Lung (tissue), 12 donors: ENCODE data around the gene FBXO46. TPM values are rescaled to one million over a fixed set of nuclear protein-coding genes. Genes with fewer than 3 reads are reported as not detected.

ENCODE experiments used
- ATAC-seq: fragments of 200-7000 bp; cut with Tn5 transposase; one replicate; pipeline ENCODE4 v1.9.1; 2020; ENCODE audit warnings: moderate number of reproducible peaks; ENCODE audit not compliant: insufficient read depth, low FRiP score
- DNase-seq, 3 donors: peaks; one replicate each; pipeline ENCODE4 v3.0.0-alpha.2; 2013 to 2017
- H3K27ac ChIP-seq, 2 donors: one replicate each; pipeline ENCODE4 v1.5.1; 2013; ENCODE audit warnings: mild to moderate bottlenecking in 2 of 2, moderate library complexity in 2 of 2, control low read depth in 1 of 2, inconsistent platforms in 1 of 2, low read depth in 1 of 2, low read length in 1 of 2
- H3K27me3 ChIP-seq, 3 donors: one replicate each; pipeline ENCODE4 v1.5.1; 2013; ENCODE audit warnings: low read length in 2 of 3; ENCODE audit not compliant: control insufficient read depth in 3 of 3, insufficient read depth in 3 of 3
- H3K36me3 ChIP-seq, 4 donors: one replicate each; pipeline ENCODE4 v1.5.1; 2013; ENCODE audit warnings: low read length in 4 of 4, mild to moderate bottlenecking in 1 of 4, moderate library complexity in 1 of 4; ENCODE audit not compliant: control insufficient read depth in 4 of 4, insufficient read depth in 4 of 4
- H3K4me1 ChIP-seq, 5 donors: one replicate each; pipeline ENCODE4 v1.5.1; 2013; ENCODE audit warnings: low read length in 5 of 5, mild to moderate bottlenecking in 2 of 5, moderate library complexity in 1 of 5; ENCODE audit not compliant: control insufficient read depth in 5 of 5, insufficient read depth in 5 of 5
- H3K4me3 ChIP-seq: one replicate; pipeline ENCODE4 v1.5.1; 2013; ENCODE audit warnings: mild to moderate bottlenecking, control low read depth, moderate library complexity
- H3K9ac ChIP-seq, 2 donors: one replicate each; pipeline ENCODE4 v1.5.1; 2013; ENCODE audit warnings: low read length in 2 of 2, control low read depth in 1 of 2; ENCODE audit not compliant: insufficient read depth in 1 of 2
- H3K9me3 ChIP-seq, 4 donors: one replicate each; pipeline ENCODE4 v1.5.1; 2013; ENCODE audit warnings: low read length in 3 of 4, mild to moderate bottlenecking in 1 of 4, moderate library complexity in 1 of 4; ENCODE audit not compliant: control insufficient read depth in 4 of 4, insufficient read depth in 3 of 4
- CTCF ChIP-seq: IDR thresholded peaks from 2 replicates; pipeline ENCODE4 v1.5.1; 2012; ENCODE audit warnings: mild to moderate bottlenecking; ENCODE audit errors: control extremely low read depth, extremely low read depth
- WGBS, 2 donors: extraction: QIAGEN DNeasy Blood & Tissue Kit; methylation state at CpG; one replicate each; pipeline ENCODE4 v1.1.7; 2013; 5-methylcytosine and 5-hydroxymethylcytosine counted together
- polyA plus RNA-seq, 2 donors: library from polyadenylated mRNA; stranded (reverse); fragments of 200-250 nt; gene quantifications; one replicate each; pipeline ENCODE4 v1.2.1, GENCODE V29; 2013
- total RNA-seq, 2 donors: library from RNA; depleted of rRNA in 1 of 2; stranded (reverse); fragments of >200 nt in 1 of 2; gene quantifications; one replicate each; pipeline ENCODE4 v1.2.1, GENCODE V29; 2014 to 2021
- donor health status: control.
- donor health status: control.
- donor health status: Bipolar disorder and iron deficiency.
- donor health status: healthy.
- donor health status: DM: yes; HTN: yes; CAD: no.

FBXO46 gene
- total and polyA plus RNA-seq, 4 donors = 7.6 to 19.0 (median 9.7) TPM

- no peak overlapping the region for H3K9ac ChIP-seq
Measured at GRCh38 chr19:45773384-45773783, 42.7 kb upstream of the FBXO46 start.

GRCh38 chr19:45772912-45773311 is 42.2 kb upstream of the FBXO46 start:
- no peak overlapping the region for H3K27ac ChIP-seq
- WGBS, 2 donors = 91 to 95% methylated on average over 3 of the region's 3 CpGs
- peaks cover 3 to 17% (median 13%) of the 10 kb centered on the region in 4 donors for H3K36me3 ChIP-seq

More at GRCh38 chr19:45773384-45773783, 42.7 kb upstream of the FBXO46 start:
- ATAC-seq (no peak), DNase-seq (no peak)
- TF ChIP-seq CTCF = no peak
- no peaks in the 10 kb centered on the region for H3K9me3 ChIP-seq
- WGBS, 2 donors = 11 to 18% methylated on average over 2 of the region's 2 CpGs
- H3K36me3 ChIP-seq = peaks cover 3 to 17% (median 13%) of the 10 kb centered on the region in 4 donors
- no peak overlapping the region for H3K4me3 ChIP-seq
- H3K27ac ChIP-seq = no peak overlapping the region
- peaks cover 0 to 13% (median 0%) of the 10 kb centered on the region in 5 donors for H3K4me1 ChIP-seq
- no peaks in the 10 kb centered on the region for H3K27me3 ChIP-seq

GRCh38 chr19:45772130-45772840 is 41.6 kb upstream of the FBXO46 start:
- H3K4me3 ChIP-seq = no peak overlapping the region
- H3K36me3 ChIP-seq = peaks cover 3 to 15% (median 10%) of the 10 kb centered on the region in 4 donors
- peaks cover 0 to 13% (median 0%) of the 10 kb centered on the region in 5 donors for H3K4me1 ChIP-seq
- H3K27ac ChIP-seq = no peak overlapping the region
- H3K9ac ChIP-seq = no peak overlapping the region
- no peaks in the 10 kb centered on the region for H3K9me3 ChIP-seq
- no peaks in the 10 kb centered on the region for H3K27me3 ChIP-seq
- TF ChIP-seq CTCF = no peak
- 69 to 74% methylated on average over 14 of the region's 14 CpGs for WGBS, 2 donors
- ATAC-seq = no peak
- DNase-seq = no peak

More at GRCh38 chr19:45772912-45773311, 42.2 kb upstream of the FBXO46 start:
- no peaks in the 10 kb centered on the region for H3K9me3 ChIP-seq
- no peak overlapping the region for H3K4me3 ChIP-seq
- no peaks in the 10 kb centered on the region for H3K27me3 ChIP-seq
- ATAC-seq (no peak), DNase-seq (no peak)
- no peak overlapping the region for H3K9ac ChIP-seq
- peaks cover 0 to 13% (median 0%) of the 10 kb centered on the region in 5 donors for H3K4me1 ChIP-seq
- no peak for TF ChIP-seq CTCF
